ENCODE data around the gene LCNL1.

Gene LCNL1

DNA sequence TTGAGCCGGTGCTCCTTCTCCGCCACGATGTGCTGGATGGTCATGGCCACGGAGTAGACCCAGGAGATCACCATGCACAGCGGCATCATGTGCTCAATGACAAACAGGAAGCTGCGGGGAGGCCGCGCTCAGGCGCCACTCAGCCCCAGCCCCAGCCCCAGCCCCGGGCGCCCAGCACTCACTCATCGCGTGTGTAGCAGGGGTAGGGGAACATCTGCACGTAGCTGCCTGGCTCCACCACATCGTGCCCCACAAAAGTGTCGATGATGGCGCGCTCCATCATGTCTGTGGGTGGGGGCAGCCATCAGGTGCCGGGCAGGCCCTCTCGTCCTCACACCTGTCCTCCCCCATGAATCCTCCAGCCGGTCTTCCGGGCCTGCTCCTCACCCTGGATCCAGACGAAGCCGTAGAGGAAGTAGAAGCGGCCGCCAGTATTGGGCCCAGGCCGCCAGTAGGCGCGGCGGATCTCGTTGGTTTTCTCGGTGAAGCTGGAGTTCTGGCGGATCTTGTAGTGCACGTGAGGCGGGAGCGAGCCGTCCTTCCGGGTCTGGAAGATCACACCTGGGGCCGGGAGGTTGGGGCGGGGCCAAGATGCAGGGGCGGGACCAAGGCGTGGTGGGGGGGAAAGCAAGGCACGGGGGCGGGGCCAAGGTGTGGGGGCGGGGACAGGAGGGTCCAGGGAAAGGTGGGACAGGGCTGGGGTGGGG, 35.2 kb downstream of the LCNL1 start:
- Histone ChIP-seq H3K9ac (ENCODE audit: low read depth, low read length, poor library complexity, severe bottlenecking) (no peak overlapping the region), H3K4me3 (ENCODE audit: low read length, poor library complexity, severe bottlenecking) (no peak overlapping the region), H4K20me1 (ENCODE audit: insufficient read depth, low read length, poor library complexity, severe bottlenecking) (peaks cover 4% of the 10 kb centered on the region), H3K36me3 (ENCODE audit: insufficient read depth, low read length) (no peaks in the 10 kb centered on the region; the same call in 1 of the 2 replicates), H2AFZ (ENCODE audit: low read length) (no peak overlapping the region), H3K79me2 (ENCODE audit: insufficient read depth, low read length) (no peaks in the 10 kb centered on the region), H3F3A (ENCODE audit: low read depth) (no peaks in the 10 kb centered on the region), H3K4me1 (ENCODE audit: insufficient read depth, low read length, poor library complexity, severe bottlenecking) (no peaks in the 10 kb centered on the region), H3K27me3 (ENCODE audit: insufficient read depth, low read length, poor library complexity, severe bottlenecking) (no peaks in the 10 kb centered on the region), H3K9me2 (replicated peaks; ENCODE audit: low read depth, low read length) (no peaks in the 10 kb centered on the region), H3K4me2 (ENCODE audit: low read depth, low read length, poor library complexity, severe bottlenecking) (no peak overlapping the region), H3K9me3 (ENCODE audit: insufficient read depth, low read depth, low read length) (no peaks in the 10 kb centered on the region)
- TF ChIP-seq CTCF (conservative IDR thresholded peaks at IDR 0.05; ENCODE audit: low read length) (no peak), EZH2phosphoT487 (IDR thresholded peaks at IDR 0.05; ENCODE audit: borderline replicate concordance) (no peak)

DNA sequence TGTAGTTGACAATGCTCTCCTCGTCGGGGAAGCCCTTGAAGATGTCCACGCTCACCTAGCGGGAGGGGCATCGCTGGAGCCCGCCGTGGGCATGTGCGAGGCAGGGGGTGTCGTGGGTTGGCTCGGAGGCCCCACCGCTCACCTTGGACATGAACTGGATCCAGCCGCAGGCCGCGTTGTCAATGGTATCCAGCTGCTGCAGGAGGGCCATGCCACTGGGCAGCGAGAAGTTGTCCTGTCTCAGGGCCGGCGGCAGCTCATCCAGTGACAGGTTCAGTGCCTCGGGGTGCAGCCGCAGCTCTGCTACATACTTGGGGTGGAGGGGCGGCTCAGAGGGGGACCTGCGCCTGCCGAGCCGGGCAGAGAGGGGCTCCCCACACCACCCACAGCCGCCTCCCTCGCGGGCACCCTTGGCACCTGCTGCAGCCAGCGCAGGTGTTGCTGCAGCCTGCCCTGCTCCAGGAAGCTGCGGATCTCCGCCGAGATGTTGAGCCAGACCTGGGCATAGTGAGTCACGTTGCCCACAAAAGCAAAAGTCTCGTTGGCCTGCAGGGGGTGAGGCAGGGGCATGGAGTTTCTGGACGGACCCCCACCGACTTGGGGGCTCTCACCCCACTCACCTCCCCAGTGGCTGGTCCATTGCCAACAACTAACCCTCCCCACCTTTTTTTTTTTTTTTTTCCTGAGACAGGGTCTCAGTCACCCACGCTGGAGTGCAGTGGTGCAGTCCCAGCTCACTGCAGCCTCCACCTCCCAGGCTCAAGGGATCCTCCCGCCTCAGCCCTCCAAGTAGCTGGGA, 36.2 kb downstream of the LCNL1 start:
- H4K20me1 ChIP-seq (ENCODE audit: insufficient read depth, low read length, poor library complexity, severe bottlenecking): peaks cover 4% of the 10 kb centered on the region
- H3K4me1 ChIP-seq (ENCODE audit: insufficient read depth, low read length, poor library complexity, severe bottlenecking): no peaks in the 10 kb centered on the region
- no peaks in the 10 kb centered on the region for H3F3A ChIP-seq (ENCODE audit: low read depth)
- no peaks in the 10 kb centered on the region; the same call in 1 of the 2 replicates for H3K36me3 ChIP-seq (ENCODE audit: insufficient read depth, low read length)
- no peak for TF ChIP-seq CTCF (conservative IDR thresholded peaks at IDR 0.05; ENCODE audit: low read length)
- TF ChIP-seq EZH2phosphoT487 (IDR thresholded peaks at IDR 0.05; ENCODE audit: borderline replicate concordance): no peak
- H2AFZ ChIP-seq (ENCODE audit: low read length): no peak overlapping the region
- H3K9me2 ChIP-seq (replicated peaks; ENCODE audit: low read depth, low read length): no peaks in the 10 kb centered on the region
- no peaks in the 10 kb centered on the region for H3K79me2 ChIP-seq (ENCODE audit: insufficient read depth, low read length)
- no peaks in the 10 kb centered on the region for H3K9me3 ChIP-seq (ENCODE audit: insufficient read depth, low read depth, low read length)
- H3K4me3 ChIP-seq (ENCODE audit: low read length, poor library complexity, severe bottlenecking): no peak overlapping the region
- H3K9ac ChIP-seq (ENCODE audit: low read depth, low read length, poor library complexity, severe bottlenecking): no peak overlapping the region
- H3K27me3 ChIP-seq (ENCODE audit: insufficient read depth, low read length, poor library complexity, severe bottlenecking): no peaks in the 10 kb centered on the region
- H3K4me2 ChIP-seq (ENCODE audit: low read depth, low read length, poor library complexity, severe bottlenecking): no peak overlapping the region

DNA sequence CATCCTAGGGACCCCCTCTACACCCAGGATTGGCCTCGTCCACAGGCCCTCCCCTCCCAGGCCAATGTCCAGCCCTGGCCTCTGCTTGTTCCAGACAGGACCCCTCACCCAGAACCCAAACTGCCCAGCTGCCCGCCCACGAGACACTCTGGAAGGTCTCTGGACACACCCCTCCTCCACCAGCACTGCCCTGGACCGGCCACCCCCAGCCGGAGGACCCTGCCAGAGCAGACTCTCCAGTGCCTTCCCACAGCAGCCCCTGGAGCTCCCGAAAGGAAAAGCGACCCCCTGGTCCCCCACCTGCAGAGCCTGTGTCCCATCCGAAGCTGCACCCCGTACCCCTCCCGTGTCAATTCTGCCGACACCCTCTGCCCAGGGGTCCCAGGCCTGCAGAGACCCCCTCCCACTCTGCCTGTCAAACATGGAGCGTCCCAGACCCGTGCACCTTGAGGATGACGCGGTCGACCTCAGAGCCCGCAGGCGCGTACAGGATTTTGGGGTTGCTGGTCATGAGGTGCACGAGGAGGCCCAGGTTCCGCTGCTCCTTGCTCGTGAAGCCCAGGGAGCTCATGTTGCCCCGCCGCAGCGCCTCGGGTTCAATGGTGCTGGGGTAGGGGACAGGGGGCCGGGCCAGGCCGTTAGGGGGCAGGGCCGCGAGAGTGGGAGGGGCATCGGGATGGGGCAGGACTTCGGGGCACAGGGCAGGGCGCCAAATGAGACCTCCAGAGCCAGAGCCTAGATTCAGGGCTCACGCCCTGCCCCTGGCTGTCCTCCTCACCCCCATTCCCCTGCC, 37.3 kb downstream of the LCNL1 start:
- Histone ChIP-seq H3K9ac (ENCODE audit: low read depth, low read length, poor library complexity, severe bottlenecking) (no peak overlapping the region), H3F3A (ENCODE audit: low read depth) (no peaks in the 10 kb centered on the region), H3K4me3 (ENCODE audit: low read length, poor library complexity, severe bottlenecking) (no peak overlapping the region), H3K36me3 (ENCODE audit: insufficient read depth, low read length) (no peaks in the 10 kb centered on the region; the same call in 1 of the 2 replicates), H2AFZ (ENCODE audit: low read length) (no peak overlapping the region), H3K9me2 (replicated peaks; ENCODE audit: low read depth, low read length) (no peaks in the 10 kb centered on the region), H4K20me1 (ENCODE audit: insufficient read depth, low read length, poor library complexity, severe bottlenecking) (peaks cover 4% of the 10 kb centered on the region), H3K4me2 (ENCODE audit: low read depth, low read length, poor library complexity, severe bottlenecking) (no peak overlapping the region), H3K9me3 (ENCODE audit: insufficient read depth, low read depth, low read length) (no peaks in the 10 kb centered on the region), H3K79me2 (ENCODE audit: insufficient read depth, low read length) (no peaks in the 10 kb centered on the region), H3K27me3 (ENCODE audit: insufficient read depth, low read length, poor library complexity, severe bottlenecking) (no peaks in the 10 kb centered on the region), H3K4me1 (ENCODE audit: insufficient read depth, low read length, poor library complexity, severe bottlenecking) (no peaks in the 10 kb centered on the region)
- TF ChIP-seq CTCF (conservative IDR thresholded peaks at IDR 0.05; ENCODE audit: low read length) (no peak), EZH2phosphoT487 (IDR thresholded peaks at IDR 0.05; ENCODE audit: borderline replicate concordance) (no peak)

Data from Loucy (cell line).